Measurements from ENCODE around the gene TUSC2.

GRCh38 chr3:50345586-50346234 is 17.7 kb upstream of the TUSC2 start, which contains the start of gene ZMYND10:
- TF ChIP-seq CTCF (IDR thresholded peaks at IDR 0.05) (no peak), POLR2A (IDR thresholded peaks at IDR 0.05) (no peak)

All from esophagus squamous epithelium (tissue), 4 donors.